ENCODE results near the gene CD3D. TPM values are rescaled to one million over a fixed set of nuclear protein-coding genes. Genes with fewer than 3 reads are reported as not detected.
A peak's percentile ranks its signal among the peaks of the same experiment; 100 is the strongest.

Gene CD3D
- total RNA-seq (100 to 1,000 TPM; 426 to 438 TPM), polyA plus RNA-seq (1,253 TPM)

DNA sequence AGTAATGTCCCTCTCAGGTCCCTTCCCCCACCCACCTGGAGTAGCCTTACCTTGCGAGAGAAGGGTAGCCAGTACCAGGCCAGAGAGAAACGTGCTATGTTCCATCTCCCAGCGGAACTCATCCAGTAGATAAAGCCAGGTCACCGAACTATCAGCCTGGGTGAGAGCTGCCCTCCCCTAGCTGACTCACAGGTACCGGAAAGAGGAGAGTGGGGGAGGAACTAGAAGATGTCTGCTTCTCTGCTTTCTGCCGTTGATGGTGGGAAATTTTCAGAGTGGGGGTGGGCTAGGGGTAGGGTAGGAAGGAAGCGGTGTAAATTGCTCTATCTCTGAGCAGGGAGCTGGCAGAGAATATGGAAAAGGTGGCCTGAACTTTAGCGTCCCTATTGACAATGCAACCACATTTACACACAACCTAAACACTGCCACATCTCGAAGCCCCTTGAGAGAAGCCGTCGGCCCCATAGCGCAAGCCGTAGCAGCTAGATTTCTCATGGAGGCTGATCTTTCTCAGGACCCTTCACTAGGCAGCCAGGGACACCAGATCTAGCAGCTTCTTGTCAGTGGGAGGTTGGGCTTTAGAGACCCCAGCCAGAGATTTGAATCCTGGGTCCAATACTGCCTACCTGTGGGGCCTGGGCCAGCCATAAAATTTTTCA, at the start of gene CD3D:
Gene CD3D (minus strand): TSS at position 203 of the 659 bp plus-strand sequence. CDS start 98 bp downstream, at position 105.
- Mint-ChIP-seq H3K4me3 (peak within 1 kb of the TSS; percentile 90 to 99 (median 94)), H3K27me3 (peaks cover 0 to 4% of the 10 kb centered on the region in 2 donors), H3K36me3 (peaks cover 22 to 75% (median 31%) of the 10 kb centered on the region in 3 donors), H3K27ac (peak within 1 kb of the TSS; percentile 94 to 100 (median 99)), H3K4me1 (peaks cover 66 to 75% (median 69%) of the 10 kb centered on the region in 3 donors), H3K9me3 (no peaks in the 10 kb centered on the region)
- Histone ChIP-seq H3K4me3 (ENCODE audit: low read length) (peak within 1 kb of the TSS; percentile 99), H3K9me3 (ENCODE audit: low read length) (no peaks in the 10 kb centered on the region), H3K27ac (ENCODE audit: low read depth, low read length) (peak within 1 kb of the TSS; percentile 87), H3K27me3 (ENCODE audit: insufficient read depth, low read length, poor library complexity, severe bottlenecking) (no peaks in the 10 kb centered on the region), H3K4me1 (ENCODE audit: insufficient read depth, low read length) (peaks cover 56% of the 10 kb centered on the region), H3K36me3 (ENCODE audit: insufficient read depth, low read length) (peaks cover 4% of the 10 kb centered on the region)
- POLR2A ChIA-PET, result interaction anchor here (0.6 to 2.0 kb wide), 7 partner anchors 17 to 127 kb away, joined by 3 to 21 read pairs (median 5); partner anchors contain the start of genes CD3E, JAML and UBE4A
- CTCF ChIA-PET, result interaction anchor here (0.8 to 6.6 kb wide), 8 partner anchors 9 to 449 kb away, joined by 3 to 39 read pairs (median 4); partner anchors contain the start of gene JAML
- DNase-seq, result peak; percentile 54 to 83 (median 72)

- no peaks in the 10 kb centered on the region for H3K9me3 ChIP-seq (ENCODE audit: low read length)
- no peak overlapping the region for H3K4me3 Mint-ChIP-seq
- peaks cover 86% of the 10 kb centered on the region for H3K36me3 ChIP-seq (ENCODE audit: insufficient read depth, low read length)
- H3K27me3 Mint-ChIP-seq, result no peaks in the 10 kb centered on the region
- H3K4me3 ChIP-seq (ENCODE audit: low read length), result no peak overlapping the region
- H3K4me1 ChIP-seq (ENCODE audit: insufficient read depth, low read length), result no peaks in the 10 kb centered on the region
- ChIA-PET POLR2A (interaction anchor here (1.1 kb wide), 1 partner anchor 136 kb away, joined by 3 read pairs; no protein-coding TSS in a partner anchor), CTCF (interaction anchor here (0.7 to 1.0 kb wide), 2 partner anchors 79 to 185 kb away, joined by 3 to 5 read pairs; partner anchors contain the start of gene CD3E)
- H3K27ac Mint-ChIP-seq, result peak overlapping the region in 1 of 8 donors; percentile 6
- H3K9me3 Mint-ChIP-seq, result no peaks in the 10 kb centered on the region
- no peaks in the 10 kb centered on the region for H3K4me1 Mint-ChIP-seq
- DNase-seq, result no peak
- peaks cover 10 to 97% (median 39%) of the 10 kb centered on the region in 3 donors for H3K36me3 Mint-ChIP-seq
- H3K27me3 ChIP-seq (ENCODE audit: insufficient read depth, low read length, poor library complexity, severe bottlenecking), result no peaks in the 10 kb centered on the region
- H3K27ac ChIP-seq (ENCODE audit: low read depth, low read length), result no peak overlapping the region
Measured at GRCh38 chr11:118383657-118384056, 41.2 kb upstream of the CD3D start.

DNA sequence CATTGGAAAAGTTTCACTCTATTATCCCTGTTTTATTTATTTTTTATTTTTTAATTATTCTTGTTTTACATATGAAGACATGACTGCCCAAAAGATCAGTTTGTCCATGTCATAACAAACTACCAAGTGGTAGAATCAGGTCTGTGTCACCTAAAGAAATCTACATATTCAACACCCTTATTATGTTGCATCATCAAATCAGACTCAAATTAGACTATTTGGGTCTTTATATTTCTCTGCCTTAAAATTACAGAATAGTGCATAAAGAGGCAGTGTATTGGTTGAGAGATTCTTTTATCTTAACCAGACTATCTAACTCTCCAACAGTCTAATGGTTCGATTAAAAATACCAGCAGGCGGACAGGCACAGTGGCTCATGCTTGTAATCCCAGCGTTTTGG, 40.4 kb upstream of the CD3D start:
- Mint-ChIP-seq H3K9me3 (no peaks in the 10 kb centered on the region), H3K36me3 (peaks cover 10 to 95% (median 43%) of the 10 kb centered on the region in 3 donors), H3K4me3 (no peak overlapping the region), H3K27me3 (no peaks in the 10 kb centered on the region), H3K27ac (no peak overlapping the region), H3K4me1 (no peaks in the 10 kb centered on the region)
- Histone ChIP-seq H3K27me3 (ENCODE audit: insufficient read depth, low read length, poor library complexity, severe bottlenecking) (no peaks in the 10 kb centered on the region), H3K9me3 (ENCODE audit: low read length) (no peaks in the 10 kb centered on the region), H3K4me1 (ENCODE audit: insufficient read depth, low read length) (no peaks in the 10 kb centered on the region), H3K4me3 (ENCODE audit: low read length) (no peak overlapping the region), H3K27ac (ENCODE audit: low read depth, low read length) (no peak overlapping the region), H3K36me3 (ENCODE audit: insufficient read depth, low read length) (peaks cover 89% of the 10 kb centered on the region)
- POLR2A ChIA-PET, result interaction anchor here (1.1 to 1.5 kb wide), 2 partner anchors 21 to 137 kb away, joined by 3 to 5 read pairs; no protein-coding TSS in a partner anchor
- CTCF ChIA-PET, result interaction anchor here (0.7 kb wide), 1 partner anchor 78 kb away, joined by 5 read pairs; the partner anchor contains the start of gene CD3E
- DNase-seq, result no peak

GRCh38 chr11:118380571-118380970, 38.1 kb upstream of the CD3D start:
- Histone ChIP-seq H3K4me1 (ENCODE audit: insufficient read depth, low read length) (no peaks in the 10 kb centered on the region), H3K36me3 (ENCODE audit: insufficient read depth, low read length) (peaks cover 70% of the 10 kb centered on the region), H3K27ac (ENCODE audit: low read depth, low read length) (no peak overlapping the region), H3K9me3 (ENCODE audit: low read length) (no peaks in the 10 kb centered on the region), H3K27me3 (ENCODE audit: insufficient read depth, low read length, poor library complexity, severe bottlenecking) (no peaks in the 10 kb centered on the region), H3K4me3 (ENCODE audit: low read length) (no peak overlapping the region)
- Mint-ChIP-seq H3K27ac (peak overlapping the region in 1 of 8 donors; percentile 36), H3K36me3 (peaks cover 5 to 95% (median 39%) of the 10 kb centered on the region in 3 donors), H3K4me3 (no peak overlapping the region), H3K27me3 (no peaks in the 10 kb centered on the region), H3K4me1 (no peaks in the 10 kb centered on the region), H3K9me3 (no peaks in the 10 kb centered on the region)
- CTCF ChIA-PET, result interaction anchor here (1.1 kb wide), 1 partner anchor 13 kb away, joined by 3 read pairs; no protein-coding TSS in a partner anchor
- POLR2A ChIA-PET, result no interaction called here
- DNase-seq, result no peak

DNA sequence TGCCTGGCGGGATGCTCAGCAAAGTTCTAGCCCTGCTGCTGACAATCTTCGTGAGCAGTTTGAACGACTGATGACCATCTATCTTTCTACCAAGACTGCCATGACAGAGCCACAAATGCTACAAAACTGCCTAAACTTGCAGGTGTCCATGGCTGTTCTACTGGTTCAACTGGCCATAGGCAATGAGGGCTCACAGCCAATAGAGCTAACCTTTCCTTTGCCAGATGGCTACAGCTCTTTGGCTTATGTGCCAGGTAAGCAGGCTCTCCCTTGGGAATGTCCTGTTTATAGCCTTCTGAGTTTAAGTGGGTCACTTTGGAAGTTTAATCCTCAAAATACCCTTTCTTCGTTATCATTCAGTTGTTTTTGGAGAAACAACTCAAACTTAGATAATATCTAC, 37.0 kb upstream of the CD3D start:
- Mint-ChIP-seq H3K4me3 (no peak overlapping the region), H3K36me3 (peaks cover 0 to 95% (median 37%) of the 10 kb centered on the region in 3 donors), H3K4me1 (no peaks in the 10 kb centered on the region), H3K27me3 (no peaks in the 10 kb centered on the region), H3K9me3 (no peaks in the 10 kb centered on the region), H3K27ac (peak overlapping the region in 1 of 8 donors; percentile 27)
- DNase-seq, result no peak
- no peaks in the 10 kb centered on the region for H3K9me3 ChIP-seq (ENCODE audit: low read length)
- H3K36me3 ChIP-seq (ENCODE audit: insufficient read depth, low read length), result peaks cover 60% of the 10 kb centered on the region
- no peaks in the 10 kb centered on the region for H3K4me1 ChIP-seq (ENCODE audit: insufficient read depth, low read length)
- ChIA-PET CTCF (interaction anchor here (1.1 to 1.5 kb wide), 2 partner anchors 12 to 112 kb away, joined by 3 to 4 read pairs; no protein-coding TSS in a partner anchor), POLR2A (no interaction called here)
- no peak overlapping the region for H3K4me3 ChIP-seq (ENCODE audit: low read length)
- no peaks in the 10 kb centered on the region for H3K27me3 ChIP-seq (ENCODE audit: insufficient read depth, low read length, poor library complexity, severe bottlenecking)
- no peak overlapping the region for H3K27ac ChIP-seq (ENCODE audit: low read depth, low read length)

GRCh38 chr11:118375978-118376377, 33.5 kb upstream of the CD3D start:
- Mint-ChIP-seq H3K9me3 (no peaks in the 10 kb centered on the region), H3K36me3 (peaks cover 14 to 95% (median 39%) of the 10 kb centered on the region in 3 donors), H3K27me3 (no peaks in the 10 kb centered on the region), H3K4me3 (no peak overlapping the region), H3K27ac (peak overlapping the region in 4 of 8 donors; percentile 25 to 92 (median 69)), H3K4me1 (no peaks in the 10 kb centered on the region)
- DNase-seq, result no peak
- Histone ChIP-seq H3K9me3 (ENCODE audit: low read length) (no peaks in the 10 kb centered on the region), H3K4me3 (ENCODE audit: low read length) (no peak overlapping the region), H3K4me1 (ENCODE audit: insufficient read depth, low read length) (no peaks in the 10 kb centered on the region), H3K36me3 (ENCODE audit: insufficient read depth, low read length) (peaks cover 56% of the 10 kb centered on the region), H3K27me3 (ENCODE audit: insufficient read depth, low read length, poor library complexity, severe bottlenecking) (no peaks in the 10 kb centered on the region), H3K27ac (ENCODE audit: low read depth, low read length) (no peak overlapping the region)
- ChIA-PET POLR2A (no interaction called here), CTCF (interaction anchor here (2.2 kb wide), 1 partner anchor 11 kb away, joined by 5 read pairs; no protein-coding TSS in a partner anchor)

DNA sequence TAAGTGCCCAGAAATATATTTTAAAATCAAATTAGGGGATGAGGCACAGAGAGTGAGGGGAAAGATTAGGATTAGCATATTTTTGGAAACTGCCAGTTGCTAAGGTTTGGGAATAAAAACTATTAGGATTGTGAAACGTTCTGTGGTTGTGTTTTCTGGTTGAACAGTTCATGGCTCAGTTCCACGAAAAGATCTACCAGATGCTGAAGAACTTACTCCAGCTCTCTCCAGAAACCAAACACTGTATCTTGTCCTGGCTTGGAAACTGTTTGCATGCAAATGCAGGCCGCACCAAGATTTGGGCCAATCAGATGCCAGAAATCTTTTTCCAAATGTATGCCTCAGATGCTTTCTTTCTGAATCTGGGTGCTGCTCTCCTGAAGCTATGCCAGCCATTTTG, 32.2 kb upstream of the CD3D start:
- peaks cover 57% of the 10 kb centered on the region for H3K36me3 ChIP-seq (ENCODE audit: insufficient read depth, low read length)

GRCh38 chr11:118373871-118374270, 31.4 kb upstream of the CD3D start:
- no peak overlapping the region for H3K4me3 Mint-ChIP-seq
- CTCF ChIA-PET, result interaction anchor here (1.0 to 2.2 kb wide), 2 partner anchors 9 to 115 kb away, joined by 4 to 5 read pairs; no protein-coding TSS in a partner anchor
- POLR2A ChIA-PET, result no interaction called here
- H3K9me3 ChIP-seq (ENCODE audit: low read length), result no peaks in the 10 kb centered on the region
- peaks cover 57% of the 10 kb centered on the region for H3K36me3 ChIP-seq (ENCODE audit: insufficient read depth, low read length)
- H3K36me3 Mint-ChIP-seq, result peaks cover 20 to 97% (median 43%) of the 10 kb centered on the region in 3 donors
- H3K4me1 ChIP-seq (ENCODE audit: insufficient read depth, low read length), result no peaks in the 10 kb centered on the region
- H3K4me1 Mint-ChIP-seq, result no peaks in the 10 kb centered on the region
- H3K27ac Mint-ChIP-seq, result peak overlapping the region in 3 of 8 donors; percentile 5 to 51 (median 21)
- no peak overlapping the region for H3K27ac ChIP-seq (ENCODE audit: low read depth, low read length)
- H3K27me3 ChIP-seq (ENCODE audit: insufficient read depth, low read length, poor library complexity, severe bottlenecking), result no peaks in the 10 kb centered on the region
- no peaks in the 10 kb centered on the region for H3K27me3 Mint-ChIP-seq
- no peak for DNase-seq
- H3K4me3 ChIP-seq (ENCODE audit: low read length), result no peak overlapping the region
- H3K9me3 Mint-ChIP-seq, result no peaks in the 10 kb centered on the region

More for the DNA sequence above, 32.2 kb upstream of the CD3D start:
- Mint-ChIP-seq H3K27me3 (no peaks in the 10 kb centered on the region), H3K36me3 (peaks cover 14 to 97% (median 39%) of the 10 kb centered on the region in 3 donors), H3K27ac (peak overlapping the region in 1 of 8 donors; percentile 11), H3K9me3 (no peaks in the 10 kb centered on the region), H3K4me3 (no peak overlapping the region), H3K4me1 (no peaks in the 10 kb centered on the region)
- Histone ChIP-seq H3K4me1 (ENCODE audit: insufficient read depth, low read length) (no peaks in the 10 kb centered on the region), H3K27ac (ENCODE audit: low read depth, low read length) (no peak overlapping the region), H3K9me3 (ENCODE audit: low read length) (no peaks in the 10 kb centered on the region), H3K4me3 (ENCODE audit: low read length) (no peak overlapping the region), H3K27me3 (ENCODE audit: insufficient read depth, low read length, poor library complexity, severe bottlenecking) (no peaks in the 10 kb centered on the region)
- CTCF ChIA-PET, result interaction anchor here (2.2 kb wide), 1 partner anchor 10 kb away, joined by 5 read pairs; no protein-coding TSS in a partner anchor
- POLR2A ChIA-PET, result no interaction called here
- no peak for DNase-seq
